Activated T-cell treated with anti-CD3 and anti-CD28 coated beads, Interleukin-2, amount 50 U/mL, for 1 hour (primary cell): ENCODE measurements around the gene MYO5A.
"Not testable (repeated sequence)": the region's sequence is repeated elsewhere in the genome, so short reads cannot be mapped to it uniquely, and the experiment has no call there.

ENCODE experiments used
- DNase-seq: peaks from one replicate; pipeline ENCODE4 v3.0.0-alpha.2; 2020

The MYO5A gene

GRCh38 chr15:52540374-52541012 lies 11.8 kb upstream of the MYO5A start:
- DNase-seq = no peak

GRCh38 chr15:52537459-52537858 lies 8.8 kb upstream of the MYO5A start:
- no peak for DNase-seq

DNA sequence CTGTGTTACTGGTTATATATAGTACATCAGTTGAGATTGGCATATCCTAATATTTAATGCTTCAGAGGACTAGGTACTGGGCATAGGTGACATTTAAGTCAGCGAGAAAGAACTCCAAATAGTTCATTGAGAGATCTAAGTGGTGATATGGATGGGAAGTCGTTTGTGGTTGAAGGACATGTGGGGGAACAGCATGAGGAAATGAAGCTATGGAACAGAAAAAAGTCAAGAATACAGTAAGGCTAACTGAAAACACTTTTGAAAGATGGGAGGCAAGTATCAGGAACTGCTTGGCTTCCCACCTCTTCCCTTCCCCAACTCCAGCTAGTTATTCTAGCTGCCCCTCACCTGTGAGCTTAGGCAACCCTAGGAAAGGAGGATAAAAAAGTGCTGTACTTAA lies 3.7 kb upstream of the MYO5A start:
- no peak for DNase-seq

DNA sequence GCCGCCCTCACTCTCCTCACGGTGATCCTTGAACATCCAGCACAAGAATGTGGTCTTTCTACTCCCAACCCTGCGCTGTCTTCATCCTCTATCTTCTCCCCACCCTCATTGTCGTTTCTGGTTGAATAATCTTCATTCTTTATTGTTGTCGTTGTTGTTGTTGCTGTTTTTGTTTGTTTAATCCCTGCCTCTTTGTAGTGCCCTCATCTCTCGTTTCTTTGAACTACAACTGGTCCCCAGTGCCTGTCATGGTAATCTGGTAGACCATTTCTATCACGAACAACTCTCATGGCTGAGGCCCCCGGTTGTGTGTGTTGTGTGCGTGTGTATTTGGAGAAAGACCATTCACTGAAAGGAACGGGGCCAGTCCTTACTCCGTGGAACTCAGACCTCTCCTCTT lies 1.3 kb upstream of the MYO5A start:
- no peak for DNase-seq

- DNase-seq = peak; percentile 48
Observed at GRCh38 chr15:52529341-52529924, 753 bp upstream of the MYO5A start.

DNA sequence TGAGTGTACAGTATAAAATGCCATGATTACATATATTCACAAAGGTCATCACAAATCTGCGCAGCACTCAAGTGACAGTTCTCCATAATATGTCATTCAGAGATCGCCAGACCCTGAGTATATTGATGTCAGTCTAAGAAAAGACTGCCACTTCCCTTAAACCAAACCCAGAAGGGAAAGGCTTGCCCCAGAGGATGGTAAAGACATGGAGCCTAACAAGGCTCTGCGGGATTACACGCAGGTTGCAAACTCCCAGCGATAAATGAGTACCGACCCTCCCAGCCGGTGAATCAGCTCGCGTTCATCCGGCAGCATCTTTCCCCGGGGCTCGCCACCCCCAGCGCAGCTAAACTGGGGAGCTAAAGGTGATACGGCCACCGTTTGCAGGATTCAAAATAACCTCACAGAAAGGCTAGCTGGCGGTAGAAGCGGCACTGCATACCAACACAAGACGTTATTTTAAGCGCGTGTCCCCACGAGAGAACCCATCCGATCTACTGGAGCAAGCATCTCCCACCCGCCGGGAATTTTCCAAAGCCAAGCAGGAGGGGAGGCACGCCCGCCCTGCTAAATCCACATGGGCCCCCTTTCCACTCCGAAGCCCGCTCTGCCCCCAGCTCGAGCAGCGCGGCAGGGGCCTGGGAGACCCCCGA lies 643 bp downstream of the MYO5A start:
- DNase-seq = peak; percentile 58

DNA sequence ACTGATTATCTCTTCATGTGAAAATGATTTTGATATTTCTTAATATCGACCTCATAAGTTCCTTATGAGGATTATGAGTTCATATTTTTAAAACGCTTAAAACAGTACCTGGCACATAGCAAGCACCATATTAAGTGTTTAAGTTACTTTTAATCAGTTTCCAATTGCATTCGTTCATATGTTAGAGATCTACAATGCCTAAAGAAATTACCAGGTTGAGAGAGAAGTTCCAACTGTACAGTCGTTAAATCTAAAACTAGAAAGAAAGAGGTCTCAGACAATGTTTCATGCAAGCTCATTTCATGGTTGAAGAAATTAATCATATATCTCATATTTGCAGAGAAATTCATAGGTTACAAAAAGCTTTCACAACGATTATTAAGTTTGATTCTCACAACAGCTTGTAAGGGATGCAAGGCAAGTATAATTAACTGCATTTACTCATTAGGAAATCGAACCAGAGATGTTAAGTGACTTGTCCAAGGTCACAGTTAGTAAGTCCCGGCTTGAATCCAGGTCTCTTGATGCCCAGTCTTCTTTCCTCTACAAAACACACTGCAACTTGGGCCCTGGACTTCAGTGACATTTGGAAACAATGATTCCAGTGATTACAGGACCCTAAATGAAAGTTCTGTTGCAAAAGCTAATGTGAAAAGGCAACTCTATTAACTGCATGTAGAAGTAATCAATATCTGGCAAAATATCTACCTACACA lies 1.3 kb downstream of the MYO5A start:
- no peak for DNase-seq

DNA sequence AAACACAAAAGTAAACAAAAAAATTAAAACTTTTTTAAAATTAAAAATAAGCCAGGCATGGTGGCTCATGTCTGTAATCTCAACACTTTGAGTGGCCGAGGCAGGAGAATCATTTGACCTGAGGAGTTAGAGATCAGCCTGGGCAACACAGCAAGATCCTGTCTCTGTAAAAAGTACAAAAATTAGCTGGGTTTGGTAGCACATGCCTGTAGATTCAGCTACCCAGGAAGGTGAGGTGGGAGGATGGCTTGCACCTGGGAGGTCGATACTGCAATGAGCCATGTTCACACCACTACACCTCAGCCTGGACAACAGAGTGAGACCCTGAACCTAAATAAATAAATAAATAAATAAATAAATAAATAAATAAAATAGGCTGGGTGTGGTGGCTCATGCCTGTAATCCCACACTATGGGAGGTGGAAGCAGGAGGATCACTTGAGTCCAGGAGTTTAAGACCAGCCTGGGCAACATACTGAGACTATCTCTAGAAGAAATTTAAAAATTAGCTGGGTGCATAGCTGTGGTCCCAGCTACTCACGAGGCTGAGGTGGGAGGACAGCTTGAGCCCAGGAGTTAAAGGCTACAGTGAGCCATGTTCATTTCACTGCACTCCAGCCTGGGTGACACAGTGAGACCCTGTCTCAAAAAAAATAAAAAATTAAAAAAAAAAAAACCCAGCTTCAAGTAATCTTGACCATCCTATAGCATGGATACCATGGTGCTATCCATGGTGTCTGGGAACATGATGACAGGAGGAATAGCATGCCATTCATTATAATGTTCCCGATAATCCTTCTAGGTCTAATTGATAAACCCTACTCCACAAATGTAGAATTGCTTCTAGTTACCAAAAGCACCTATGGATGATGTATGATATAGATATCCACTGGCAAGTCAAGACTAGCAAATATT lies 4.2 kb downstream of the MYO5A start:
- no peak for DNase-seq

GRCh38 chr15:52523647-52524046 lies 5.0 kb downstream of the MYO5A start:
- no peak for DNase-seq

- DNase-seq = no peak
Observed at GRCh38 chr15:52523192-52523591, 5.5 kb downstream of the MYO5A start.

- DNase-seq = no peak
Observed at GRCh38 chr15:52521682-52522081, 7.0 kb downstream of the MYO5A start.

DNA sequence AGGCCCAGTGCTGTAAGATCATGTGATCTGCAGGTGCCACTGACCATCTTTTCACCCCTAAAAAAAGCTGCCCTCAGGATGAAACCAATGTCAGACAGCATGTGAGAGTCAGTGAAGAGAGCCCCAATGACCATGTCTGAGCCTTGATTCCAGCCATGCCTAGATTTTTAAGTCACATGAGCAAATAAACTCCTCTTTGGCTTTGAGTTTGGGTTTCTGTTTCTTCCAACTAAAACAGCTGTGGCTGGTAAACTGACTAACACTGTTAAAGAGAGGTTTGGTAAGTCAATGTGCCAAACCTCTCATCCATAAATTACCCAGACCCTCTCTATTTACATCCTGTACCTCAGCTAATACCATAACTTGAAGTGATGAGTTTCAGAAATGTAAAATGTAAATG lies 8.3 kb downstream of the MYO5A start:
- no peak for DNase-seq

DNA sequence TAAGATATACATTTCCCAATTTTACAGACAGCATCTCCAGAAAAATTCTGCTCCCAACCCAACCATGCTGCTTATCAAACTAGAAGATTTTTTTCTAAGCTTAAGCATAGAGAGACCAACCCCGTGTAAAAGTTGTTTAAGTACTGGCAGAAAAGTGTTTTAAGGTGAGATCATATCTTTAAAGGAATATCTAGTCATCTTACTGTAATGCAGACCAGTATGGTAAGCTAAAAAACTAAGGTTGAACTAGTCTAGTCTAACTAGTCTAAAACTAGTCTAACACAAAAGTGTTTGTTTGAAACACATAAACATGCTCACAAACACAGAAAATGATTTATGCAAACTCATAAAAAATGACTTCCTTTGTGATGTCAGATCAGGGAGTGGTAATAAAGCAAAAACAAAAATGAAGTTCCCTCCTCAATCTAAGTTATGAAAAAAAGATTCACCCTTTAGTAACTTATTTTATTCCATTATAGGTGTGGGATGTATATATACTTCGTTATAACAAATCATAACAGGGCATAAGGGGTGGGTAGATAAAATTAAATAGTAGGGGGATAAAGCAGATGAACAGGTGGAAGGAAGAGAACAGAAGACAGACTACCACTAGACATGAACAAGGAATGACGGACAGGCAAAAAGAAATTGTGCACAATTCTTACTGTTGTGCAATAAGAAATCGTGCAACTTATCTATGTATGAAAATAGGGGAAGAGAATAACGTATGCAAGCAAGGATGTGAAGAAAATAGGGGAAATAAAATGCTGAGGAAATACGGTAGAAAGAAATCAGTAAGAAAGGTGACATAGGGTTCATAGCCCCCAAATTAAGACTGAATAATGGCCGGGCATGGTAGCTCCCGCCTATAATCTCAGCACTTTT lies 10.0 kb downstream of the MYO5A start:
- no peak for DNase-seq

DNA sequence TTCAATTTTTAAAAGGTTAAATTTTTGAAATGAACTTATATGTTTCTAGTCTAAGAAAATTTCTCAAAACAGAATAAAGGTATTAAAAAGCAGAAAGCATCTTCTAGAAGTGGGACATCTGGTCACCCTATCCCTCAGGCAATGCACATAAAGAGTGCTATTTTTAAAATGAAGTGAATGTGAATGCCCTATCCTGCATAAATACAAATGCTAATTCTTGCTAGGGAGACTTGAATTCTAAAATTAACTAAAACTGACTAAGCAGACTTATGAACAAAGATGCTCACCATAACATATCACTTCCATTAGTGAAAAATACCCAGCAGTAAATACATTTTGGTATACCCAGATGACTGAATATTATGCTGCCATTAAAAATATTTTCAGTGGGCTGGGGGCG lies 11.7 kb downstream of the MYO5A start:
- DNase-seq = no peak

- DNase-seq = no peak
Observed at GRCh38 chr15:52515343-52515742, 13.3 kb downstream of the MYO5A start.

- DNase-seq = no peak
Observed at GRCh38 chr15:52514482-52514881, 14.2 kb downstream of the MYO5A start.

DNA sequence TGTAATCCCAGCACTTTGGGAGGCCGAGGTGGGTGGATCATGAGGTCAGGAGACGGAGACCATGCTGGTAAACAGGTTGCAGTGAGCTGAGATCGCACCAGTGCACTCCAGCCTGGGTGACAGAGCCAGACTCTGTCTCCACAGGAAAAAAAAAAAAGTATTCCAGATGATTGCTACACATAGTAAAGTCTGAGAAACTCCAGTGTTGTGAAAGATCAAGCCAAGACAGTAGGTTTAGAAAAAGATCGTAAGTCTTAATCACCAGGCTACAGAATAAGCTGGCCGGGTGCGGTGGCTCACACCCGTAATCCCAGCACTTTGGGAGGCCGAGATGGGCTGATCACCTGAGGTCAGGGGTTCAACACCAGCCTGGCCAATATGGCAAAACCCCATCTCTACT lies 15.8 kb downstream of the MYO5A start:
- DNase-seq = not testable (repeated sequence)

DNA sequence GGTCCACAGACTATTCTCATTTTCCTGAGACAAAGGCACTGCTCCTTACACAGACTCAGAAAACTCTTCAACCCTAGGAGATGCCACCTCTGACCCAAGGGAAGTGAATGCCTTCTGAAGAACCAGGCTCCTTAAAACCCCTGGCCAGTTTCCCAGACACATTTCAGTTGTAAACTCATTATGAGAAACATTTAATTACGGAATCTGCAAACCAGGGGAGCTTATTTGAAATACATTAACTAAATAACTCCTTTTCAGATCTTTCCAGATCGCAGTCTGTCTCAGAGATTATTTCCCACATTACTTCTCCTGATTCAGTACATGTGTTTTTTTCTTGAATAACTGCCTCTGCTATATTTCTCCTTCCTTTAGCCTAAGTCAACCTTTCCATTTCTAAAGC lies 17.6 kb downstream of the MYO5A start:
- no peak for DNase-seq

DNA sequence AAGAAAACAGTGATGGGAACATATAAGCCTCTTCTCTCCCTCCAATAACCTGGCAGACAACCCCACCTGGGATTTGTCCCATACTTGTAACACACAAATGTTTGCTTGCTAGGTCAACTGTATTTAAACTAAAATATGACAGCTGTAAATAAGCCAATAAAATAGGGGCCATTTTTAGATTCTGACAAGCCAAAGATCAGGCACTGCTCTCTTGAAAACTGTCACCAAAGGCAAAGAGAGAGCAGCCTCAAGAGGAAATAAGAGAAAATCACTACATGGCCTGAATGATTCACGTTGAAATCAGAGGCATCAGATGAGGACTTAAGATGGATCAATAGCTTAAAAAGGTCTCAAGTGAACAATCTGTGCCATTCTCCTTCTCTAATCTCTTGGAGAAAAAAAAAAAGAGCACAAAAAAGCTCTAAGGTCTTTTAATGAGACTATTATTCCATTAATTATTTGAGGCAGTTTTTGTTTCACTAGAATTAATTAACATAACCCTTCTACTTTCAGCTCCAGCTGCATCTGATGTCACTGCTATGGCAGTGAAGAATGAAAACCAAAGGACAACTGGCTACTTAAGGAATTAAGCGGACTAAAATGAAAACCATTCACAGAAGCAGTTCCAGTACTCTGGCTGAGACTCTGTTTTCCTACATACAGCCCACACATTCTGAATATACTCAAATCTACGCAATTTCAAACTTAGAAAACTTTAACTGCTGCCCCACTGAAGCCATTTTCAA lies 19.0 kb downstream of the MYO5A start:
- no peak for DNase-seq

- DNase-seq = no peak
Observed at GRCh38 chr15:52506549-52506948, 22.1 kb downstream of the MYO5A start.

- DNase-seq = no peak
Observed at GRCh38 chr15:52505151-52505550, 23.5 kb downstream of the MYO5A start.
